ENCODE data around the gene MICU1. TPM values are rescaled to one million over a fixed set of nuclear protein-coding genes. Genes with fewer than 3 reads are reported as not detected.

The MICU1 gene
- total RNA-seq, 1 donor from 2014 or later: 48.0 TPM

GRCh38 chr10:72333112-72334015, 292.5 kb downstream of the MICU1 start:
- peaks cover 4% of the 10 kb centered on the region for H3K36me3 Mint-ChIP-seq (ENCODE audit: low read depth)
- peak overlapping the region; percentile 95 for H3K27ac Mint-ChIP-seq (ENCODE audit: unreplicated experiment)
- no peaks in the 10 kb centered on the region for H3K27me3 Mint-ChIP-seq (ENCODE audit: low read depth)
- H3K9me3 Mint-ChIP-seq (ENCODE audit: low read depth): no peaks in the 10 kb centered on the region
- H3K4me3 Mint-ChIP-seq (ENCODE audit: unreplicated experiment): no peak overlapping the region
- peaks cover 81% of the 10 kb centered on the region for H3K4me1 Mint-ChIP-seq (ENCODE audit: low read depth)
- no peak for DNase-seq (ENCODE audit: low spot score)
- no peak for TF ChIP-seq CTCF (IDR thresholded peaks at IDR 0.05)

DNA sequence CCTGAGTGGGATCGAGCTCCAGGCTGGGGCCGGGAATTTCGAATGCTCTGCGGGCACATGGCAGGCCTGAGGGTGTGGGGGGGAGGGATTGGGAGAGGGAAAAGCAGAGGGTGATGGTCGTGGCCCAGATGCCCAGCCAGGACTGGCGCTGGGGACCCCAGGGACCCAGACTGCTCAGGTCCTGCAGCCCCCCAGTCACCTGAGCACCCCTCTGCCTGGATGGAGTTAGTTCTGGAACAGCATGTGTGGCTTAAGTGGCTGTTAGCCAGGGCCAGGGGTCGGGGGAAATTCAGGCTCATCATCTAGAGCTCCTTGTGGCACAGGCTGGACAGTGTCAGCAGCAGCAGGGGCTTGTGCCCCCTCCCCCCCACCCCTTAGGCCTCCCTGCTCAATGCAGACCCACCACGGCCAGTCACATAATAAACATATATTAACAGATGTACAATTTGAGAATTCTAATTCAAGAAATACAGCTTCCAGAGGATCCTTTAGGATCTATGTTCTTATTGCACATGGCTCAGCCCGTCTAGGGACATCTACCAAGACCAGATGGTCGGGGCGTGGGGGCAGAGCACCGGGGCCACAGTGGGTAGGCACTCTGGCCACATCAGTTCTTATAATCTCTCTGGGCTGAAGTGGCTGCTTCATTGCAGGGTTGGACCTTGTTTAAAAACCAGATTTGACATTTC, 293.3 kb downstream of the MICU1 start:
- peaks cover 89% of the 10 kb centered on the region for H3K4me1 Mint-ChIP-seq (ENCODE audit: low read depth)
- no peak overlapping the region for H3K4me3 Mint-ChIP-seq (ENCODE audit: unreplicated experiment)
- DNase-seq (ENCODE audit: low spot score): no peak
- H3K36me3 Mint-ChIP-seq (ENCODE audit: low read depth): peaks cover 2% of the 10 kb centered on the region
- H3K27ac Mint-ChIP-seq (ENCODE audit: unreplicated experiment): peak overlapping the region; percentile 79
- no peak for TF ChIP-seq CTCF (IDR thresholded peaks at IDR 0.05)
- no peaks in the 10 kb centered on the region for H3K9me3 Mint-ChIP-seq (ENCODE audit: low read depth)
- no peaks in the 10 kb centered on the region for H3K27me3 Mint-ChIP-seq (ENCODE audit: low read depth)

DNA sequence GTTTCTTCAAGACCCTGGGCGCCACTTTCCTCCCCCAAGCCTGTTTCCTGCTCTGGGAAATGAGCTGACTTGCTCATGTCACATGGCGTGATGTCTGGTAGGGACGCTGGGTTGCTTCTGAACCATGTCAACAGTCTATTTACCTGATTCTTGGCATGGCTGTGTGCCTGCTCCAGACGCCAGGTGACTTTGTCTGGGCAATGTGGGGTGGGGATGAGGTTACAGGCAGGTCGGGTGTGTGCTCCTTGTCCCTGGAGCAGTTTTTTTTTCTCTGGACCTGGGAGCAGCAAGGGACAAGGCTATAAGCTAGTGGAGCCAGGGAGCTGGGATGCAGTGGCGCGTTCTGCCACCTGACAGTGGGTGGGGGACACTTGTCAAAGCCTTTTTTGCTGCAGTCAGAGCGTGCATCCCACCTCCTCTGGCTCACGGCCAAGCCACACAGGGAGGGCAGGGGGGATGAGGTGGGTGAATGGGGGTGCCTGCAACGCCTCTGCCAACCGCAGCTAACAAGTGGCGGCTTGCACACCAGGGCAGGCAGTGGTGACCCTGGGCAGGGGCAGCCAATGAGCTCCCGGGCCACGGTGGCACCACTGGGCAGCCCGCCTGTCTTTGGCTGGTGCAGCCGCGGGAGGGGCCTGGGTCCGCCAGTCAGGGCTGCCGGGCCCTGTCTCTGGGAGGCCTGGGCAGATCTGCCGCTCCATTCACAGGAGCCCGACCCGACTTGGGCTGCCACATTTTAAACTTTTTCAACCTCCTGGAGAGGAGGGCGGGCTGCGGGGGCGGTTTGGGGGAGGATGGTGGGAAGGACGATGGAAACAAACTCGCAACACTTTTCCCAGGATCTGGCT, 294.1 kb downstream of the MICU1 start:
- Mint-ChIP-seq H3K27me3 (ENCODE audit: low read depth) (no peaks in the 10 kb centered on the region), H3K27ac (ENCODE audit: unreplicated experiment) (peak overlapping the region; percentile 91), H3K4me3 (ENCODE audit: unreplicated experiment) (peak overlapping the region; percentile 38), H3K4me1 (ENCODE audit: low read depth) (peaks cover 86% of the 10 kb centered on the region), H3K9me3 (ENCODE audit: low read depth) (no peaks in the 10 kb centered on the region), H3K36me3 (ENCODE audit: low read depth) (no peaks in the 10 kb centered on the region)
- TF ChIP-seq CTCF (IDR thresholded peaks at IDR 0.05): peak; percentile 51
- DNase-seq (ENCODE audit: low spot score): no peak

GRCh38 chr10:72330069-72330426, 295.8 kb downstream of the MICU1 start:
- TF ChIP-seq CTCF (IDR thresholded peaks at IDR 0.05): no peak
- peak overlapping the region; percentile 54 for H3K27ac Mint-ChIP-seq (ENCODE audit: unreplicated experiment)
- no peaks in the 10 kb centered on the region for H3K36me3 Mint-ChIP-seq (ENCODE audit: low read depth)
- peaks cover 79% of the 10 kb centered on the region for H3K4me1 Mint-ChIP-seq (ENCODE audit: low read depth)
- DNase-seq (ENCODE audit: low spot score): no peak
- no peaks in the 10 kb centered on the region for H3K27me3 Mint-ChIP-seq (ENCODE audit: low read depth)
- no peaks in the 10 kb centered on the region for H3K9me3 Mint-ChIP-seq (ENCODE audit: low read depth)
- H3K4me3 Mint-ChIP-seq (ENCODE audit: unreplicated experiment): no peak overlapping the region
